Skin epidermis (tissue), 12 donors: Measurements from ENCODE around the gene MRPL57.
"Not testable (repeated sequence)": the region's sequence is repeated elsewhere in the genome, so short reads cannot be mapped to it uniquely, and the experiment has no call there.

ENCODE experiments used
- H3K27ac ChIP-seq, 21 experiments: fragments of 200-600 bp; sonication (generic) in 11 of 21; one replicate each; pipeline ENCODE4 v1.5.0; 2020; ENCODE audit warnings: mild to moderate bottlenecking in 3 of 21, inconsistent platforms in 2 of 21, moderate library complexity in 2 of 21
- H3K4me3 ChIP-seq, 7 experiments: fragments of 200-600 bp; sonication (generic) in 2 of 7; one replicate each; pipeline ENCODE4 v1.5.0; 2020; ENCODE audit warnings: inconsistent platforms in 2 of 7, mild to moderate bottlenecking in 2 of 7, moderate library complexity in 1 of 7

The MRPL57 gene

GRCh38 chr13:21176215-21176981, at the start of gene MRPL57, which contains the start of gene SKA3:
Gene MRPL57 (plus strand): TSS chr13:21176658. CDS start chr13:21176917, 259 bp downstream.
Gene SKA3 (minus strand): TSS chr13:21176552. CDS start chr13:21176477, 75 bp downstream.
- peak within 1 kb of the TSS; percentile 76 to 97 (median 93) for H3K27ac ChIP-seq
- peak within 1 kb of the TSS; percentile 73 to 92 (median 79) for H3K4me3 ChIP-seq

DNA sequence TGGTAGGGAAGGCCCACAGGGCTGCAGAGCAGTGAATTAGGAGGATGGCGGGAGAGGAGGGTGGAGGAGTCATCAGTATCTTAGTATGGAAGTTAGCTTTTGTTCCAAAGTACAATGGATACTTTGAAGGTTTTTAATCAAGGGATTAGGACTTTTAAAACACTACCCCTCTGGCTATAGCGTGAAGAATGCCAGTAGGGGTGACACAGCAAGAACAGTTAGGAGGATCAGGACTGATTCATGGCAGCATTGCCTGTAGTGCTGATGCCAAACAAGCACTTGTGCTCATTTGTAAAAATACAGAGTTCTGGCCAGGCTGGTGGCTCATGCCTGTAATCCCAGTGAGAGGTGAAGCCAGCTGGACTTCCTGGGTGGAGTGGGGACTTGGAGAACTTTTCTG, 46.3 kb upstream of the MRPL57 start:
- H3K27ac ChIP-seq, result no peak overlapping the region
- H3K4me3 ChIP-seq, result no peak overlapping the region

- Histone ChIP-seq H3K27ac (no peak overlapping the region), H3K4me3 (no peak overlapping the region)
Measured at GRCh38 chr13:21133077-21133476, 43.4 kb upstream of the MRPL57 start.

- Histone ChIP-seq H3K27ac (no peak overlapping the region), H3K4me3 (no peak overlapping the region)
Measured at GRCh38 chr13:21134475-21134874, 42.0 kb upstream of the MRPL57 start.

- not testable (repeated sequence) for H3K4me3 ChIP-seq, H3K27ac ChIP-seq
Measured at GRCh38 chr13:21135833-21136232, 40.6 kb upstream of the MRPL57 start.

- no peak overlapping the region for H3K4me3 ChIP-seq
- no peak overlapping the region for H3K27ac ChIP-seq
Measured at GRCh38 chr13:21137696-21138095, 38.8 kb upstream of the MRPL57 start.

DNA sequence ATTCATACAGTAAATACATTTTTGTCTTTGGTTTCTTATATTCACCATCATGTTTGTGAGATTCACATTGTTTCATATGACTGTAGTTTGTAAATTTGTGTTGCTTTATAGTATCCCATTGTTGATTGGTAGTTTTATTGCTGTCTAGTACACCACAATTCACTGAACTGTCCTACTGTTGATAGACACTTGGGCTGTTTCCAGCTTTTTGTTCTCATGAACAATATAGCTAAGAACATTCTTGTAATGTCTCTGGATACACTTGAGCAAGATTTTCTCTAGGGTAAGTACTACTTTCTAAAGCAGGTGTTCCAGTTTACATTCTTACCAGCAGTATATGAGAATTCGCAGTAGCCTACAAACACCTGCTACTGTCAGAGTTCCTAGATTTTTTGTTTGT, 37.9 kb upstream of the MRPL57 start:
- no peak overlapping the region for H3K4me3 ChIP-seq
- no peak overlapping the region for H3K27ac ChIP-seq

DNA sequence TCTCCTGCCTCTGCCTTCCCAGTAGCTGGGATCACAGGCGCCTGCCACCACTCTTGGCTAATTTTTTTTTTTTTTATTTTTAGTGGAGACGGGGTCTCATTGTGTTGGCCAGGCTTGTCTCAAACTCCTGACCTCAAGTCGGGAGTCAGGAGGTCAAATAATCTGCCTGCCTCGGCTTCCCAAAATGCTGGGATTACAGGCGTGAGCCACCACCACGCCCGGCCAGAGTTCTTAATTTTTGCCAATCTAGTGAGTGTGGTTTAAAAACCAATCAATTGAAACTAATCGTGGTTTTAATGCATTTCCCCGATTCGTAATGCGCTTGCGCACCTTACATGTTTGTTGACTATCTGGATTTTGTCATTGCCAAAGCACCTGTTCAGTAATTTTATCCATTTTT, 37.1 kb upstream of the MRPL57 start:
- peak overlapping the region in 15 of 21 experiments; percentile 71 to 95 (median 91) for H3K27ac ChIP-seq
- peak overlapping the region in 6 of 7 experiments; percentile 63 to 86 (median 72) for H3K4me3 ChIP-seq

DNA sequence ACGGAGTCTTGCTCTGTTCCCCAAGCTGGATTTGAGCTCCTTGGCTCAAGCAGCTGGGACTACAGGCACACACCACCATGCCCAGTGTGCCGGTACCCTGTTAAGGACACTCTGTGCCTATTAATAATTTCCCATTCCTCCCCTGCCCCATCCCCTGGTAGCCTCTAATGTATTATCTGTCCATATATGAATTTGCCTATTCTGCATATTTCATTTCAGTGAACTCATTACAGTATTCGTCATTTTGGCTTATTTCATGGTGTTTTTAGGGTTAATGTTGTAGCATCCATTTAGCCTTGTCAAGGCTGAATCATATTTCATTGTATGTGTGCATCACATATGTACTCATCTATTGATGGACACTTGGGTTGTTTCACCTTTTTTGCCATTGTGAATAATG, 33.7 kb upstream of the MRPL57 start:
- Histone ChIP-seq H3K4me3 (no peak overlapping the region), H3K27ac (no peak overlapping the region)

GRCh38 chr13:21147827-21148226, 28.6 kb upstream of the MRPL57 start:
- Histone ChIP-seq H3K4me3 (no peak overlapping the region), H3K27ac (no peak overlapping the region)

- H3K4me3 ChIP-seq, result no peak overlapping the region
Measured at GRCh38 chr13:21148557-21149258, 27.8 kb upstream of the MRPL57 start.

GRCh38 chr13:21149568-21149967, 26.9 kb upstream of the MRPL57 start:
- Histone ChIP-seq H3K4me3 (no peak overlapping the region), H3K27ac (no peak overlapping the region)

More at GRCh38 chr13:21148557-21149258, 27.8 kb upstream of the MRPL57 start:
- H3K27ac ChIP-seq, result no peak overlapping the region

GRCh38 chr13:21150013-21150412, 26.4 kb upstream of the MRPL57 start:
- Histone ChIP-seq H3K4me3 (no peak overlapping the region), H3K27ac (no peak overlapping the region)

DNA sequence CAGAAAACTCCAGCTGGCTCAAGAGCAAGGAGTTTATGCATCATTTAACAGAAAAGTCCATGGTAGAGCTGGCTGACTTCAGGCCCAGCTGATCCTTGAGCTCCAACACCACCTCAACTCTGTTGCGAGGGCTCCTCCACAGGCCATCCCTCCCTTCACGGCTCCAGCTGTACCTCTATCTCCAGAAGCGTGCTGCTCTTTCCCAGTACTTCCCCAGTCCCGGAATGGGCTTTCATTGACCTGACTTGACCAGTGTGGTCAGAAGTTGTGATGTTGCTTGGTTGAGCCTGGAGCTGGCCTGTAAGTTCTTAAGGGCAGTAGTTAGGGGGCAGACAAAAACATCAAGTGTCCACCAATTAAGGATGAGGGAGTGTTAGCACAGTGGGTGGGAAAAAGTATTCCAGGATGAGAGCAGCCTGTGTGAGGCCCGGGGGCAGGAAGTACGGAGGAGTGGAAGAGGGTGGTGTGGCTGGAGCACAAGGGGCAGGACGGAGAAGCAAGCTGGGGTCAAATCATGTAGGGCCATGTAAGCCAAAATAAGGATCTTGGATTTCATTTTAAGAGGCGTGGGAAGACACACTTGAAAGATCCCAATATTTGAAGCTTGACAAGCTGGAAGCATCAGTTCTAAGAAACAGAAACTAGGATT, 24.1 kb upstream of the MRPL57 start:
- H3K4me3 ChIP-seq, result no peak overlapping the region
- H3K27ac ChIP-seq, result no peak overlapping the region

- no peak overlapping the region for H3K27ac ChIP-seq
- H3K4me3 ChIP-seq, result no peak overlapping the region
Measured at GRCh38 chr13:21164631-21165030, 11.8 kb upstream of the MRPL57 start.

DNA sequence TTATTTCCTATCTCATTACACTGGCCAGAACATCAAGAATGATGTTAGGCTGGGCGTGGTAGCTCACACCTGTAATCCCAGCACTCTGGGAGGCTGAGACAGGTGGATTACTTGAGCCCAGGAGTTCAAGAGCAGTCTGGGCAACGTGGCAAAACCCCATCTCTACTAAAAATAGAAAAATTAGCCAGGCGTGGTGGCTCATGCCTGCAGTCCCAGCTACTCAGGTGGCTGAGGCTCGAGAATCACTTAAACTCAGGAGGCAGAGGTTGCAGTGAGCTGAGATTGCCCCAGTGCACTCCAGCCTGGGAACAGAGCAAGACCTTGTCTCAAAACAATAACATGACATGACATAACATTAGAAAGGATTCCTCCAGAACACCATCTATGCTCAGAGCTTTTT, 10.9 kb upstream of the MRPL57 start:
- not testable (repeated sequence) for H3K27ac ChIP-seq, H3K4me3 ChIP-seq

- H3K4me3 ChIP-seq, result no peak overlapping the region
- no peak overlapping the region for H3K27ac ChIP-seq
Measured at GRCh38 chr13:21171420-21171819, 5.0 kb upstream of the MRPL57 start.

- H3K27ac ChIP-seq, H3K4me3 ChIP-seq: not testable (repeated sequence)
Measured at GRCh38 chr13:21173767-21174166, 2.7 kb upstream of the MRPL57 start.

GRCh38 chr13:21175656-21176214, 723 bp upstream of the MRPL57 start:
- peak overlapping the region in 15 of 21 experiments; percentile 21 to 97 (median 93) for H3K27ac ChIP-seq
- peak overlapping the region; percentile 73 to 92 (median 79) for H3K4me3 ChIP-seq

GRCh38 chr13:21176982-21177284, 475 bp downstream of the MRPL57 start:
- H3K27ac ChIP-seq, result peak overlapping the region; percentile 76 to 97 (median 93)

More at GRCh38 chr13:21176982-21177284, 475 bp downstream of the MRPL57 start:
- peak overlapping the region; percentile 73 to 92 (median 79) for H3K4me3 ChIP-seq
